Body of pancreas (tissue), 4 donors: ENCODE measurements around the gene SURF1. TPM values are rescaled to one million over a fixed set of nuclear protein-coding genes. Genes with fewer than 3 reads are reported as not detected.

Experiments used
- ATAC-seq: fragments of 150-250 bp; one replicate; pipeline ENCODE4 v1.9.1; 2016
- DNase-seq, 4 donors: peaks; one replicate each; pipeline ENCODE4 v3.0.0-alpha.2; 2019
- H3K27ac ChIP-seq, 4 donors: fragments of 200-600 bp; sonication (generic); 1 replicate in 3 of 4; 2 replicates in 1 of 4; pipeline versions ENCODE4 v1.5.1 to v1.6.1; 2016 to 2019; ENCODE audit warnings: mild to moderate bottlenecking in 1 of 4, mixed read lengths in 1 of 4, moderate library complexity in 1 of 4
- H3K27me3 ChIP-seq, 2 donors: fragments of 200-600 bp; sonication (generic); one replicate each; pipeline ENCODE4 v1.6.0; 2016; ENCODE audit warnings: mild to moderate bottlenecking in 1 of 2
- H3K36me3 ChIP-seq, 2 donors: fragments of 200-600 bp; sonication (generic); replicated peaks in 1 of 2; 2 replicates each; pipeline ENCODE4 v1.5.1; 2016; ENCODE audit warnings: low read depth in 2 of 2; ENCODE audit not compliant: insufficient read depth in 1 of 2
- H3K4me1 ChIP-seq: fragments of 200-600 bp; sonication (generic); one replicate; pipeline ENCODE4 v1.6.0; 2016
- H3K4me3 ChIP-seq, 2 donors: fragments of 200-600 bp; sonication (generic); 1 replicate in 1 of 2; 2 replicates in 1 of 2; pipeline ENCODE4 v1.5.1; 2016 to 2019
- H3K9me3 ChIP-seq, 3 donors: fragments of 200-600 bp; sonication (generic); 1 replicate in 2 of 3; 2 replicates in 1 of 3; pipeline ENCODE4 v1.5.1; 2016
- CTCF ChIP-seq, 7 experiments: fragments of 450-650 bp in 4 of 7; fragments of 200-600 bp in 3 of 7; sonication (generic) in 3 of 7; IDR thresholded peaks; one replicate each; pipeline ENCODE4 v1.5.1; 2016 to 2019; ENCODE audit warnings: antibody characterized with exemption in 7 of 7
- POLR2A ChIP-seq, 3 donors: fragments of 450-650 bp; IDR thresholded peaks; one replicate each; pipeline ENCODE4 v1.6.1; 2016; ENCODE audit warnings: antibody characterized with exemption in 3 of 3, mild to moderate bottlenecking in 2 of 3
- WGBS, 2 donors: methylation state at CpG; one replicate each; pipeline ENCODE4 v1.1.5; 2017; 5-methylcytosine and 5-hydroxymethylcytosine counted together
- intact Hi-C: fragments of 100-400 bp; cut with DNase I; formaldehyde crosslinking; loops from one replicate; pipeline ENCODE4 v1.15.1; 2023
- total RNA-seq, 2 donors: library from RNA; depleted of rRNA; stranded (reverse); fragments of >200 nt; gene quantifications; one replicate each; pipeline ENCODE4 v1.1.0, GENCODE V29; 2016

SURF1 gene
- total RNA-seq, 2 donors from 2014 or later = 31.0 to 43.1 TPM

DNA sequence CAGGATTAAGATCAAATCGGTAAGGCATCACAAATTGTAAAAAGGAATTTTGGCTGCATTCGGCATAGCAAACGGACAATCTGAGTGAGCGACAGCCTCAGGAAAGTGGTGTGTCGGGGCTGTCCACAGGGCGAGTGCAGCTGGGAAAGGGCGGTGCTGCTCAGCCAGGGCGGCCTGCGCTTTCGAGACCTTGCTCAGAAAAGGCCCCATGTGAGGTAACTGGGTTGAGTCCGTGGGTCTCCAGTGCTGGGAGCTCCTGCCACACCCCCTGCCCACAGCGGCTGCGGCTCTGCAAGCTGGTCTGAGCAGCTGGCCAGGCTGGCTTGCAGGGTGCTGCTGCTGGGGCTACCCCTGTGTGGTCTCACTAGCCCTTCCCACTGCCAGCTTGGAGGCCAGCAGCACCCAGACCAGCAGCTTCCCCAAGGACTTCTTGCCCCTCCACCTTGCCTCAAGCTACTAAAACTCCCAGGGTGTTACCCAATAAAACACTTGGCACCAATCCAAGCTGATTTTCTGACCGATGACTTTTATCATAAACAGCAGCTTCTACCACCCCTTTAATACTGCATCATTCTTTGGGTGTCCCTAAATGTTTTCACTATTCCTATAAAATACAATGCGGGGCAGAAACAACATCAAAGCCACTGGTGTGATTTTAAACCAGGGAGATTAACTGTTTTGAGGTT, 6.2 kb upstream of the SURF1 start:
- intact Hi-C loops = no loop called here
- Histone ChIP-seq H3K27ac (peak overlapping the region in 1 of 4 donors; percentile 22), H3K27me3 (no peaks in the 10 kb centered on the region), H3K4me3 (no peak overlapping the region), H3K4me1 (peaks cover 42% of the 10 kb centered on the region), H3K36me3 (peaks cover 4 to 25% of the 10 kb centered on the region in 2 donors), H3K9me3 (no peaks in the 10 kb centered on the region)
- WGBS, 2 donors = 87 to 88% methylated on average over 13 to 15 of the region's 15 CpGs
- ATAC-seq = no peak
- no peak for DNase-seq
- TF ChIP-seq CTCF (IDR thresholded peaks at IDR 0.05) = no peak
- TF ChIP-seq POLR2A (IDR thresholded peaks at IDR 0.05) = no peak

- no peaks in the 10 kb centered on the region for H3K27me3 ChIP-seq
- no peak for DNase-seq
- intact Hi-C loops = no loop called here
- WGBS, 2 donors = 60 to 61% methylated on average over 13 of the region's 13 CpGs
- peaks cover 44% of the 10 kb centered on the region for H3K4me1 ChIP-seq
- peaks cover 4 to 25% of the 10 kb centered on the region in 2 donors for H3K36me3 ChIP-seq
- ATAC-seq = no peak
- H3K9me3 ChIP-seq = no peaks in the 10 kb centered on the region
- peak overlapping the region in 1 of 4 donors; percentile 7 for H3K27ac ChIP-seq
- TF ChIP-seq POLR2A (IDR thresholded peaks at IDR 0.05) (no peak), CTCF (IDR thresholded peaks at IDR 0.05) (no peak)
- H3K4me3 ChIP-seq = no peak overlapping the region
Observed at GRCh38 chr9:133361507-133362092, 5.3 kb upstream of the SURF1 start.

GRCh38 chr9:133360400-133361393, 4.4 kb upstream of the SURF1 start:
- DNase-seq = no peak
- Histone ChIP-seq H3K36me3 (peaks cover 0 to 20% of the 10 kb centered on the region in 2 donors), H3K4me3 (no peak overlapping the region), H3K9me3 (no peaks in the 10 kb centered on the region), H3K27ac (peak overlapping the region in 1 of 4 donors; percentile 17), H3K27me3 (no peaks in the 10 kb centered on the region), H3K4me1 (peaks cover 40% of the 10 kb centered on the region)
- intact Hi-C loops = no loop called here
- TF ChIP-seq POLR2A (IDR thresholded peaks at IDR 0.05) = no peak
- no peak for TF ChIP-seq CTCF (IDR thresholded peaks at IDR 0.05)
- WGBS, 2 donors = 66 to 73% methylated on average over 21 of the region's 21 CpGs
- no peak for ATAC-seq

GRCh38 chr9:133359399-133360175, 3.3 kb upstream of the SURF1 start:
- peak overlapping the region in 1 of 4 donors; percentile 16 for H3K27ac ChIP-seq
- intact Hi-C loops = no loop called here
- TF ChIP-seq CTCF (IDR thresholded peaks at IDR 0.05) = peak in 5 of 7 experiments; percentile 26 to 45 (median 35)
- TF ChIP-seq POLR2A (IDR thresholded peaks at IDR 0.05) = no peak
- H3K9me3 ChIP-seq = no peaks in the 10 kb centered on the region
- no peak for ATAC-seq
- H3K4me1 ChIP-seq = peaks cover 45% of the 10 kb centered on the region
- 35 to 42% methylated on average over 14 to 20 of the region's 20 CpGs for WGBS, 2 donors
- H3K4me3 ChIP-seq = no peak overlapping the region
- peak in 1 of 4 donors; percentile 42 for DNase-seq
- H3K27me3 ChIP-seq = no peaks in the 10 kb centered on the region
- peaks cover 0 to 16% of the 10 kb centered on the region in 2 donors for H3K36me3 ChIP-seq
